ENCODE results near the gene CCDC136.

- TF ChIP-seq CTCF (IDR thresholded peaks at IDR 0.05; ENCODE audit: insufficient read depth, low read length), result no peak
- no peak for TF ChIP-seq POLR2AphosphoS5 (IDR thresholded peaks at IDR 0.05; ENCODE audit: low read depth)
- TF ChIP-seq GABPA (IDR thresholded peaks at IDR 0.05; ENCODE audit: low read depth), result no peak
- TF ChIP-seq SPI1 (IDR thresholded peaks at IDR 0.05; ENCODE audit: borderline replicate concordance, low read depth), result no peak
- TF ChIP-seq, protein P1, sequence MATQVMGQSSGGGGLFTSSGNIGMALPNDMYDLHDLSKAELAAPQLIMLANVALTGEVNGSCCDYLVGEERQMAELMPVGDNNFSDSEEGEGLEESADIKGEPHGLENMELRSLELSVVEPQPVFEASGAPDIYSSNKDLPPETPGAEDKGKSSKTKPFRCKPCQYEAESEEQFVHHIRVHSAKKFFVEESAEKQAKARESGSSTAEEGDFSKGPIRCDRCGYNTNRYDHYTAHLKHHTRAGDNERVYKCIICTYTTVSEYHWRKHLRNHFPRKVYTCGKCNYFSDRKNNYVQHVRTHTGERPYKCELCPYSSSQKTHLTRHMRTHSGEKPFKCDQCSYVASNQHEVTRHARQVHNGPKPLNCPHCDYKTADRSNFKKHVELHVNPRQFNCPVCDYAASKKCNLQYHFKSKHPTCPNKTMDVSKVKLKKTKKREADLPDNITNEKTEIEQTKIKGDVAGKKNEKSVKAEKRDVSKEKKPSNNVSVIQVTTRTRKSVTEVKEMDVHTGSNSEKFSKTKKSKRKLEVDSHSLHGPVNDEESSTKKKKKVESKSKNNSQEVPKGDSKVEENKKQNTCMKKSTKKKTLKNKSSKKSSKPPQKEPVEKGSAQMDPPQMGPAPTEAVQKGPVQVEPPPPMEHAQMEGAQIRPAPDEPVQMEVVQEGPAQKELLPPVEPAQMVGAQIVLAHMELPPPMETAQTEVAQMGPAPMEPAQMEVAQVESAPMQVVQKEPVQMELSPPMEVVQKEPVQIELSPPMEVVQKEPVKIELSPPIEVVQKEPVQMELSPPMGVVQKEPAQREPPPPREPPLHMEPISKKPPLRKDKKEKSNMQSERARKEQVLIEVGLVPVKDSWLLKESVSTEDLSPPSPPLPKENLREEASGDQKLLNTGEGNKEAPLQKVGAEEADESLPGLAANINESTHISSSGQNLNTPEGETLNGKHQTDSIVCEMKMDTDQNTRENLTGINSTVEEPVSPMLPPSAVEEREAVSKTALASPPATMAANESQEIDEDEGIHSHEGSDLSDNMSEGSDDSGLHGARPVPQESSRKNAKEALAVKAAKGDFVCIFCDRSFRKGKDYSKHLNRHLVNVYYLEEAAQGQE (IDR thresholded peaks at IDR 0.05; ENCODE audit: insufficient replicate concordance, low read depth), result no peak
Measured at GRCh38 chr7:128774921-128775320, 16.8 kb upstream of the CCDC136 start.

Measured in HL-60 (cell line).